ENCODE data around the gene CRKL.

- TF ChIP-seq CTCF (conservative IDR thresholded peaks at IDR 0.05; ENCODE audit: low read length): no peak
- no peak for TF ChIP-seq EZH2phosphoT487 (IDR thresholded peaks at IDR 0.05; ENCODE audit: borderline replicate concordance, low read depth, low read length)
Measured at GRCh38 chr22:20959578-20960461, 42.6 kb downstream of the CRKL start.
